Measurements from ENCODE around the gene MTUS2.

The MTUS2 gene

DNA sequence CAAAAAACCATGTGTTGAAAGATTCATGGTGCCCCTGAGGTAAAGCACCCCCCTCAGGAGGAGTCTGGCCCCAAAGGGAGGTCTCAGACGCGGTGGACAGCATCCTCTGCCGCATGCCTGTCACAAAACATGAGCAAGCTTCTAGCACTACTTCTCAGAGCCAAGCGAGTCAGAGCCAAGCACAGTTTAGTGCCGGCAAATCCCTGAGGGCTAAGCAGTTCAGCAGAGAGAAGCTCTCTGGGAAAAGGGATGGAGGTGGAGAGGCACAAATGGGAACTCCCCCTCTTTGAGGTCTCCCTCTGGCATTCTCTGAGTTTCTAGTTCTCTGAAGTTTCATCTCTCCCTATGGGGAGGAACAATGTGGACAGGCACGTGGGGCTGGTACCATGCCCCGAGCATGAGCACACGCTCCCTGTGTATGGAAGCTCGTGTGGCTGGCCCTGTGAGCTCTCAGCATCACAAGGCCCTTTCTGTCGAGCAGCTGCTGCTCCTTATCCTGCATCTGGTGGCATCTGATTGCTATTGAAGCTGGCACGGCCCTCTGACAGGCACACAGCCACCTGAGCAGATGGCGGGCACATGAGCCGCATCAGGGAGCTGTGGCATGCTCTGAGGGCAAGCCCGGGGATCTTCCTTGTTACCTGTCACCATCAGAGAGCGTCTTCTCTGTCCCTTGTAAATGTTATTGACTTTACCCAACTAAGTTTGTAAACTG lies 450.3 kb downstream of the MTUS2 start:
- no peak for TF ChIP-seq ZFX (IDR thresholded peaks at IDR 0.05; ENCODE audit: borderline replicate concordance)
- TF ChIP-seq, protein P1, sequence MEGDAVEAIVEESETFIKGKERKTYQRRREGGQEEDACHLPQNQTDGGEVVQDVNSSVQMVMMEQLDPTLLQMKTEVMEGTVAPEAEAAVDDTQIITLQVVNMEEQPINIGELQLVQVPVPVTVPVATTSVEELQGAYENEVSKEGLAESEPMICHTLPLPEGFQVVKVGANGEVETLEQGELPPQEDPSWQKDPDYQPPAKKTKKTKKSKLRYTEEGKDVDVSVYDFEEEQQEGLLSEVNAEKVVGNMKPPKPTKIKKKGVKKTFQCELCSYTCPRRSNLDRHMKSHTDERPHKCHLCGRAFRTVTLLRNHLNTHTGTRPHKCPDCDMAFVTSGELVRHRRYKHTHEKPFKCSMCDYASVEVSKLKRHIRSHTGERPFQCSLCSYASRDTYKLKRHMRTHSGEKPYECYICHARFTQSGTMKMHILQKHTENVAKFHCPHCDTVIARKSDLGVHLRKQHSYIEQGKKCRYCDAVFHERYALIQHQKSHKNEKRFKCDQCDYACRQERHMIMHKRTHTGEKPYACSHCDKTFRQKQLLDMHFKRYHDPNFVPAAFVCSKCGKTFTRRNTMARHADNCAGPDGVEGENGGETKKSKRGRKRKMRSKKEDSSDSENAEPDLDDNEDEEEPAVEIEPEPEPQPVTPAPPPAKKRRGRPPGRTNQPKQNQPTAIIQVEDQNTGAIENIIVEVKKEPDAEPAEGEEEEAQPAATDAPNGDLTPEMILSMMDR (IDR thresholded peaks at IDR 0.05): no peak
- no peak overlapping the region for H3K27ac ChIP-seq

DNA sequence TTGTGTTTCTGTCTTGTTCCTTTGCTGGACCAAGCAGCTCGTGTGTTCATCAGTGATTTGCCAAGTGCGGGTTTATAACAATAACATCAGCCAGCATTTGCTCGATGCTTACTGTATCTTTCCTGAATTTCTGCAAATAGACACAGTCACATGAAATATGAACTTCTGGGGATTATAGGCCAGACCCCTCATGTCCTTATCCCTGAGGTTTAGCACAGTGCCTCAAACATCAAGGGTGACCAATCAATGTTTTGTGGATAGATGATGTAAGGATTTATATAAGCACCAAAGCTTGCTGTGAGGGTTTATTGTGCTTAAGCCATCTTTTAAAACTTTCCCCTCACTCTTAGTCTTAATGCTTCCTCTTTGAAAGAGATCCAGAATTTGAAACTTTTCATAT lies 451.5 kb downstream of the MTUS2 start:
- TF ChIP-seq, protein P1 (IDR thresholded peaks at IDR 0.05): no peak
- TF ChIP-seq ZFX (IDR thresholded peaks at IDR 0.05; ENCODE audit: borderline replicate concordance): no peak
- no peak overlapping the region for H3K27ac ChIP-seq

DNA sequence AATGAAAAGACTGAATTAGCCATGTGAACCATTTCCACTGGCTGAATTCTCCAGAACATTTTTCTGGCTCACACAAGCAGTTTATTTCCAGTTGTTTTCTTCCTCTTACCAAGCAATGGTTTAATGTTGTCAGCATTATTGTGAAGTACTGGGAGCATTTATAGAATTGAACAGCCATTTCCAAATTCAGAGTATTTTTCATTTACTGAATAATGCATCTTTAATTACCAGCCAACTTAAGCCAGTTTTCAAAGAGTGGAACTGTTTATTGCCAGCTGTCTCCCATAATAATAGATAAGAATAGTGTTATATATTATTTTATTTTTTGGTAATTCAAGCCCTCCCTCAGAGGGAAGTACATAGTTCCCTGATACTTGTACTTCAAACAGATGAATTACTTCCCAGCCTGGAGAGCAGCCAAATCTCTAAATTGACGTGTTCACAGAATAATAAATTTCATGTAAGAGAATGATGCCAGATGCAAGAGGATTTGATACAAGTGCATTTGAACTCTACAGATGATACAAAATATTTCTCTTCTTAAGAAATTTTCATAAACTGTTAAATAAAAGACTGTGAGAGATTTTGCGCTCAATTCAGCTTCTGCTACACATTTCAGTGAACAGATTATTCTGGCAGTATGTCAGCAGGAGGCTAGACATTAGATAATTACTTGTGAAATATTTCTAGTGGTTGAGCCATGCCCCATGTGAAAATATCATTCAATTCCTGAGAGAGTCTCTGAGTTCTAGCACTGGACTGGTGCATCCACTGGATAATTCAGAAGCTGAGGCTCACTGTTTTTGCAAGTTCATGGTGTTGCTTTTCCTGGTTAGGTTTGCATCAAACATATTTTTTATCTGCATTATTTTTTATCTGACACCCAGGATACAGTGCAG lies 459.5 kb downstream of the MTUS2 start:
- no peak overlapping the region for H3K27ac ChIP-seq
- TF ChIP-seq ZFX (IDR thresholded peaks at IDR 0.05; ENCODE audit: borderline replicate concordance): no peak
- TF ChIP-seq, protein P1 (IDR thresholded peaks at IDR 0.05): no peak

DNA sequence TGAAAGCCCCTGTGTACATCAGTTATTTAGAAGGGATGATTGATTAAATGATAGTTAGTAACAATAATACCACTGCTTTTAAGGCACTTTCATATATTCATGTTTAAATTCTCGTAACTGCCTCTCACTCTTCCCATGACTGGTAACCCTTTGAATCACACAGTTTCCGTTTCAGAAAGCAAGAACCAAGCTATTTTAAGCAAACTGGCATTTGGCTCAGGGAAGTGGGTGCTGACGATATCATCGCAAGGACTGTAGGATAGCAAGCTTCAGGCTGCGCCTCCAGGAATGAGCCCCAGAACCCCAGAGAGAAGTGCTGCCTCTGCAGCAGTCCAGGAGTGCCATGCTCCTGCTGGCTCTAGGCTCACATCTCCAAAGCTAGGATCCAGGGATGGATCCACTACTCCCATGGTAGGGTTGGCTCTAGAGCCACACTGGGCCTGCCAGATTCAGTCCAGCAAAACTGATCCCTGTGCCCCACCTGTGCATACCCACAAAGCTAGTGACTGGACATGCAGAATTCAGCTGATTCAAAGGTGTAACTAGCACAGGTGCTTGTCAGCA lies 461.9 kb downstream of the MTUS2 start:
- TF ChIP-seq, protein P1 (IDR thresholded peaks at IDR 0.05): no peak
- no peak for TF ChIP-seq ZFX (IDR thresholded peaks at IDR 0.05; ENCODE audit: borderline replicate concordance)
- H3K27ac ChIP-seq: no peak overlapping the region

DNA sequence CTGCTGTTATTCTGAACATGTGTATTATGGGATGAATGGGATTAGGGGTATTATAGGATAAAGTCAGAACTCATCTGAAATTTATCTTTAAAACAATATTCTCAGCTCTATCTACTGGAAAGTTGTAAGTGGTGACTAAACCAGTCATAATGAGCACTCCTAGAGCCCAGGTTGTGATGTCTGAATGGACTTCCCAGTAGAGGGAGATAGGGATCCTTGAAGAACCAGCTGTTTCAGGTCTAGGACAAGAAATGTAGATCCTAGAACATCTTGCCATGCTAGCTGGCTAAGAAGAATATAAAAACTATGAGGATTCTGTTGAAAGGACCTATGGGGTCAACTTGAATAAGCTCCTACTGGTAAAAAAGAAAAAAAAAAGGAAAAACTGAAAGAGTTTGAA lies 464.6 kb downstream of the MTUS2 start:
- TF ChIP-seq, protein P1 (IDR thresholded peaks at IDR 0.05): no peak
- no peak for TF ChIP-seq ZFX (IDR thresholded peaks at IDR 0.05; ENCODE audit: borderline replicate concordance)
- H3K27ac ChIP-seq: no peak overlapping the region

DNA sequence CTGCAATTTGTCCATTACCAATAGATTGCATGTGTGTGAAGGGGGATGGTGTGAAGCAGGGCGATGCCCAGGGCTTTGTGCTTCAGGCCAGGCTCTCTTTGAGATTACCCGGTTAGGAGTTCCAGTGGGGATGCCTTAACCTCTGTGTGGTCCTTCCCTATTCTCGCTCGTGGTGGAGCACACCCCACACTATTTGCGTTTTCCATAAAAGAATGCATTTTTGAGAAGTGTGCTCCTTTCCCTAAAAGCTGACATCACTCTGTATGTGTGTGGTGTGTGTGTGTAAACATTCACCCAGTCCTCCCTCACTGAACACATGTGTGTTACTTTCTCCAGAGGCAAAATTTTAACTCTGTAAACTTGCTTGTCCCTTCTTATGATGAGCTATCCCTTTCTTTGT lies 467.1 kb downstream of the MTUS2 start:
- no peak overlapping the region for H3K27ac ChIP-seq
- TF ChIP-seq, protein P1 (IDR thresholded peaks at IDR 0.05): no peak
- no peak for TF ChIP-seq ZFX (IDR thresholded peaks at IDR 0.05; ENCODE audit: borderline replicate concordance)

All from 22Rv1 (cell line).